ENCODE measurements around the gene C19orf67.

- TF ChIP-seq CTCF (IDR thresholded peaks at IDR 0.05) = no peak
- no peak for TF ChIP-seq EZH2 (IDR thresholded peaks at IDR 0.05; ENCODE audit: borderline replicate concordance, insufficient read depth, low read depth, low read length, poor library complexity, severe bottlenecking)
Observed at GRCh38 chr19:14073925-14074838, 11.4 kb downstream of the C19orf67 start.

All from B cell (primary cell).